ENCODE data around the gene UBALD2. TPM values are rescaled to one million over a fixed set of nuclear protein-coding genes. Genes with fewer than 3 reads are reported as not detected.

Gene UBALD2
- polyA plus RNA-seq, 3 donors from 2014 or later = 1.5 to 4.5 (median 3.9) TPM

GRCh38 chr17:76314392-76315227 is 49.5 kb downstream of the UBALD2 start:
- Mint-ChIP-seq H3K9me3 (no peaks in the 10 kb centered on the region), H3K4me1 (no peaks in the 10 kb centered on the region), H3K27me3 (ENCODE audit: low read depth in 3 of 3) (no peaks in the 10 kb centered on the region), H3K4me3 (no peak overlapping the region), H3K36me3 (peaks cover 8 to 36% (median 11%) of the 10 kb centered on the region in 3 donors), H3K27ac (peak overlapping the region in 1 of 6 donors; percentile 55)
- DNase-seq = no peak

- Mint-ChIP-seq H3K27ac (peak overlapping the region in 2 of 6 donors; percentile 56 to 67), H3K4me3 (no peak overlapping the region), H3K9me3 (no peaks in the 10 kb centered on the region), H3K36me3 (peaks cover 8 to 33% (median 17%) of the 10 kb centered on the region in 3 donors), H3K27me3 (ENCODE audit: low read depth in 3 of 3) (no peaks in the 10 kb centered on the region), H3K4me1 (no peaks in the 10 kb centered on the region)
- DNase-seq = no peak
Observed at GRCh38 chr17:76317535-76317934, 52.4 kb downstream of the UBALD2 start.

- no peaks in the 10 kb centered on the region for H3K9me3 Mint-ChIP-seq
- no peaks in the 10 kb centered on the region for H3K4me1 Mint-ChIP-seq
- H3K4me3 Mint-ChIP-seq = no peak overlapping the region
- no peak for DNase-seq
- no peak overlapping the region for H3K27ac Mint-ChIP-seq
- peaks cover 11 to 32% (median 14%) of the 10 kb centered on the region in 3 donors for H3K36me3 Mint-ChIP-seq
- no peaks in the 10 kb centered on the region for H3K27me3 Mint-ChIP-seq (ENCODE audit: low read depth in 3 of 3)
Observed at GRCh38 chr17:76318586-76318985, 53.4 kb downstream of the UBALD2 start.

Other genes starting within 250 kb of the UBALD2 start
- gene EVPL, start 238.0 kb upstream of the UBALD2 start, polyA plus RNA-seq = not detected
- gene SRP68, start 192.8 kb upstream of the UBALD2 start, polyA plus RNA-seq = 10 to 100 TPM; 30.1 to 62.6 (median 61.0) TPM
- under 1 TPM in 1 of 3 donors, not detected in 2; 0.18 TPM for gene GALR2, start 190.6 kb upstream of the UBALD2 start, polyA plus RNA-seq
- under 1 TPM in 2 of 3 donors, not detected in 1; 0.59 to 0.60 TPM for gene ZACN, start 186.2 kb upstream of the UBALD2 start, polyA plus RNA-seq
- gene EXOC7, start 161.6 kb upstream of the UBALD2 start, polyA plus RNA-seq = 10 to 100 TPM; 37.2 to 78.9 (median 56.9) TPM
- not detected for gene FOXJ1, start 124.1 kb upstream of the UBALD2 start, polyA plus RNA-seq
- 1 to 10 TPM in 2 of 3 donors, under 1 TPM in 1; 0.69 to 3.0 (median 1.2) TPM for gene RNF157, start 24.9 kb upstream of the UBALD2 start, polyA plus RNA-seq
- gene QRICH2, start 42.9 kb downstream of the UBALD2 start, polyA plus RNA-seq = under 1 TPM in 1 of 3 donors, not detected in 2; 0.28 TPM
- 10 to 100 TPM; 59.8 to 87.6 (median 75.5) TPM for gene PRPSAP1, start 88.6 kb downstream of the UBALD2 start, polyA plus RNA-seq
- gene SPHK1, start 119.3 kb downstream of the UBALD2 start, polyA plus RNA-seq = 1 to 10 TPM; 3.3 to 7.6 (median 6.5) TPM
- gene UBE2O, start 187.8 kb downstream of the UBALD2 start, polyA plus RNA-seq = 10 to 100 TPM in 1 of 3 donors, 1 to 10 TPM in 1, under 1 TPM in 1; 0.19 to 14.3 (median 5.2) TPM
- gene AANAT, start 202.3 kb downstream of the UBALD2 start, polyA plus RNA-seq = under 1 TPM in 1 of 3 donors, not detected in 2; 0.34 TPM
- 10 to 100 TPM; 19.3 to 90.5 (median 23.6) TPM for gene RHBDF2, start 236.1 kb downstream of the UBALD2 start, polyA plus RNA-seq

Data from immature natural killer cell (primary cell).